H9 (cell line): ENCODE data around the gene REEP3. TPM values are rescaled to one million over a fixed set of nuclear protein-coding genes. Genes with fewer than 3 reads are reported as not detected.

ENCODE experiments used
- DNase-seq: peaks from one replicate; pipeline ENCODE4 v3.0.0-alpha.2; 2017
- H2AFZ ChIP-seq: one replicate; pipeline ENCODE4 v1.6.1; 2013; ENCODE audit warnings: mild to moderate bottlenecking, low read length, control low read depth, moderate library complexity
- H2AK5ac ChIP-seq: 2 replicates; pipeline ENCODE4 v1.6.1; 2013; ENCODE audit warnings: low read length, control low read depth, mixed read lengths; ENCODE audit not compliant: insufficient read length
- H2BK120ac ChIP-seq: one replicate; pipeline ENCODE4 v1.6.1; 2013; ENCODE audit warnings: low read depth, mild to moderate bottlenecking, low read length, control low read depth, inconsistent platforms; ENCODE audit not compliant: poor library complexity, severe bottlenecking
- H2BK12ac ChIP-seq: 2 replicates; pipeline ENCODE4 v1.6.1; 2013; ENCODE audit warnings: low read length, control low read depth, mixed read lengths, low read depth; ENCODE audit not compliant: insufficient read length
- H2BK15ac ChIP-seq: 2 replicates; pipeline ENCODE4 v1.6.1; 2013; ENCODE audit warnings: low read depth, low read length, control low read depth
- H2BK20ac ChIP-seq: one replicate; pipeline ENCODE4 v1.6.1; 2013; ENCODE audit warnings: low read depth, mild to moderate bottlenecking, low read length, control low read depth, inconsistent platforms; ENCODE audit not compliant: poor library complexity, severe bottlenecking
- H2BK5ac ChIP-seq: 2 replicates; pipeline ENCODE4 v1.6.1; 2013; ENCODE audit warnings: low read length, control low read depth, mixed read lengths; ENCODE audit not compliant: insufficient read length
- H3K14ac ChIP-seq: 2 replicates; pipeline ENCODE4 v1.6.1; 2013; ENCODE audit warnings: low read length, control low read depth; ENCODE audit not compliant: insufficient read depth
- H3K18ac ChIP-seq: 2 replicates; pipeline ENCODE4 v1.6.1; 2013; ENCODE audit warnings: low read depth, mild to moderate bottlenecking, mixed read lengths, low read length, control low read depth; ENCODE audit not compliant: insufficient read length
- H3K23ac ChIP-seq: 2 replicates; pipeline ENCODE4 v1.6.1; 2013; ENCODE audit warnings: low read length, control low read depth, mixed read lengths, low read depth; ENCODE audit not compliant: insufficient read length
- H3K23me2 ChIP-seq: 2 replicates; pipeline ENCODE4 v1.6.1; 2013; ENCODE audit warnings: low read depth, mild to moderate bottlenecking, mixed read lengths, low read length, control low read depth; ENCODE audit not compliant: insufficient read length, poor library complexity, severe bottlenecking
- H3K27ac ChIP-seq: 2 replicates; pipeline ENCODE4 v1.5.1; 2013; ENCODE audit warnings: low read length, control low read depth, mixed read lengths, low read depth; ENCODE audit not compliant: insufficient read length
- H3K27me3 ChIP-seq: 2 replicates; pipeline ENCODE4 v1.6.1; 2013; ENCODE audit warnings: low read length, control low read depth, inconsistent platforms; ENCODE audit not compliant: insufficient read depth
- H3K4ac ChIP-seq: 2 replicates; pipeline ENCODE4 v1.6.1; 2013; ENCODE audit warnings: low read depth, mild to moderate bottlenecking, control low read depth, inconsistent platforms, low read length, moderate library complexity
- H3K4me1 ChIP-seq: 2 replicates; pipeline ENCODE4 v1.6.1; 2013; ENCODE audit warnings: low read length, control low read depth, inconsistent platforms; ENCODE audit not compliant: insufficient read depth
- H3K4me2 ChIP-seq: 2 replicates; pipeline ENCODE4 v1.6.1; 2013; ENCODE audit warnings: low read length, control low read depth, mixed read lengths; ENCODE audit not compliant: insufficient read length, insufficient read depth
- H3K56ac ChIP-seq: 2 replicates; pipeline ENCODE4 v1.6.1; 2013; ENCODE audit warnings: low read depth, mild to moderate bottlenecking, mixed read lengths, low read length, control low read depth; ENCODE audit not compliant: insufficient read length
- H3K79me1 ChIP-seq: 2 replicates; pipeline ENCODE4 v1.6.1; 2013; ENCODE audit warnings: low read depth, mild to moderate bottlenecking, moderate library complexity, low read length, control low read depth, inconsistent platforms; ENCODE audit not compliant: insufficient read depth, poor library complexity, severe bottlenecking
- H3K79me2 ChIP-seq: 2 replicates; pipeline ENCODE4 v1.6.1; 2013; ENCODE audit warnings: low read length, control low read depth, inconsistent platforms; ENCODE audit not compliant: insufficient read depth
- H3K9ac ChIP-seq: 2 replicates; pipeline ENCODE4 v1.6.1; 2013; ENCODE audit warnings: low read length, control low read depth, mixed read lengths; ENCODE audit not compliant: insufficient read length; ENCODE audit errors: extremely low read depth
- H3K9me3 ChIP-seq: one replicate; pipeline ENCODE4 v1.6.1; 2013; ENCODE audit warnings: low read depth, low read length, inconsistent platforms; ENCODE audit not compliant: control insufficient read depth
- H3T11ph ChIP-seq: one replicate; pipeline ENCODE4 v1.6.1; 2013; ENCODE audit warnings: mild to moderate bottlenecking, low read length, control low read depth, inconsistent platforms
- H4K20me1 ChIP-seq: one replicate; pipeline ENCODE4 v1.6.1; 2013; ENCODE audit not compliant: control insufficient read depth, insufficient read length, insufficient read depth
- H4K5ac ChIP-seq: 2 replicates; pipeline ENCODE4 v1.6.1; 2013; ENCODE audit warnings: low read depth, mild to moderate bottlenecking, mixed read lengths, low read length, control low read depth; ENCODE audit not compliant: insufficient read length
- H4K8ac ChIP-seq: replicated peaks from 2 replicates; pipeline ENCODE4 v1.6.1; 2013; ENCODE audit warnings: low read length, control low read depth, mixed read lengths, low read depth; ENCODE audit not compliant: insufficient read length
- H4K91ac ChIP-seq: 2 replicates; pipeline ENCODE4 v1.6.1; 2013; ENCODE audit warnings: low read depth, mild to moderate bottlenecking, moderate library complexity, mixed read lengths, low read length, control low read depth; ENCODE audit not compliant: insufficient read length
- H3K27ac Mint-ChIP-seq, 3 experiments: 2 replicates in 2 of 3; 3 replicates in 1 of 3; pipeline ENCODE4 v1.8.0; 2020 to 2021; ENCODE audit warnings: mixed read lengths in 3 of 3, mild to moderate bottlenecking in 1 of 3, moderate library complexity in 1 of 3
- H3K27me3 Mint-ChIP-seq: 2 replicates; pipeline ENCODE4 v1.8.0; 2021; ENCODE audit warnings: low read depth, mild to moderate bottlenecking, moderate library complexity, mixed read lengths
- H3K36me3 Mint-ChIP-seq, 3 experiments: 2 replicates in 2 of 3; 3 replicates in 1 of 3; pipeline ENCODE4 v1.8.0; 2020 to 2021; ENCODE audit warnings: low read depth in 3 of 3, mixed read lengths in 3 of 3; ENCODE audit not compliant: insufficient read depth in 1 of 3
- H3K4me1 Mint-ChIP-seq, 2 experiments: 2 replicates each; pipeline ENCODE4 v1.8.0; 2020; ENCODE audit warnings: mixed read lengths in 2 of 2
- H3K4me3 Mint-ChIP-seq, 2 experiments: 2 replicates in 1 of 2; 3 replicates in 1 of 2; pipeline ENCODE4 v1.8.0; 2020 to 2021; ENCODE audit warnings: mild to moderate bottlenecking in 2 of 2, mixed read lengths in 2 of 2, moderate library complexity in 1 of 2
- H3K9me3 Mint-ChIP-seq, 2 experiments: 2 replicates in 1 of 2; 3 replicates in 1 of 2; pipeline ENCODE4 v1.8.0; 2020; ENCODE audit warnings: mild to moderate bottlenecking in 2 of 2, mixed read lengths in 2 of 2, moderate library complexity in 1 of 2
- WGBS: extraction: QIAGEN DNeasy Blood & Tissue Kit; methylation state at CpG from one replicate; pipeline ENCODE4 v1.1.7; 2013; ENCODE audit warnings: missing lambda C conversion rate, low lambda C conversion rate, mixed read lengths; ENCODE audit not compliant: insufficient read length; ENCODE audit errors: extremely low coverage; 5-methylcytosine and 5-hydroxymethylcytosine counted together
- total RNA-seq: library from RNA; stranded (reverse); gene quantifications from 2 replicates; pipeline ENCODE4 v1.2.1, GENCODE V29; 2021
- TF ChIP-seq, protein P1 (sequence below): fragments of 200-600 bp; sonication (generic); conservative IDR thresholded peaks from 3 replicates; pipeline ENCODE4 v1.8.0; 2021; ENCODE audit warnings: antibody characterized with exemption, mild to moderate bottlenecking

The REEP3 gene
- total RNA-seq, 1 experiment from 2014 or later = 21.4 TPM

DNA sequence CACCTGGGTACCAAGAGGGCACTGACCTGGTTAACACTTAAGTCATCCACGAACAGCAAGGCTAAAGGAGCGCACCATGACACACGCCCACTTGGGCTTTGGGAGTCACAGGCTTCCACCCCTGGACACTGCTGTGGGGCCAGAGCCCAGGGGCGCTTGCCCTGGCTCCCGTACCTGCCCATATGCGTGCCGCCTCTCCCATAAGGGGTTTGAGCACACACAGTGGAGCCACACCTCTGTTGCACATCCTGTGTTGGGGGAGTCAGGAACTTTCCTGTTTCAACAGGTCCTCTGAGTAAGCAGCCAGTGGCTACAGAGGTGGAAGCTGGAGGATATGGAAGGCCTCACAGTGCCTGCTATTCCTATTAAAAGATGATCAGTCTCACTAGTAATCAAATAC, 152.0 kb downstream of the REEP3 start:
- Histone ChIP-seq H2BK120ac (no peak overlapping the region), H2BK12ac (no peak overlapping the region), H2BK20ac (no peak overlapping the region), H3K4me1 (peaks cover 17% of the 10 kb centered on the region), H4K91ac (no peak overlapping the region), H3K18ac (no peak overlapping the region), H3K79me2 (no peaks in the 10 kb centered on the region), H3K27me3 (no peaks in the 10 kb centered on the region), H3K14ac (no peak overlapping the region), H3K56ac (no peak overlapping the region), H4K8ac (no peak overlapping the region), H4K20me1 (no peaks in the 10 kb centered on the region), H3K27ac (no peak overlapping the region), H3K4me2 (no peak overlapping the region), H2AK5ac (no peak overlapping the region), H2BK5ac (no peak overlapping the region), H3K79me1 (no peaks in the 10 kb centered on the region), H3K23me2 (no peaks in the 10 kb centered on the region), H2BK15ac (no peak overlapping the region), H3K23ac (no peak overlapping the region), H4K5ac (no peak overlapping the region), H3K4ac (no peak overlapping the region), H3K9me3 (no peaks in the 10 kb centered on the region), H2AFZ (no peak overlapping the region), H3K9ac (no peak overlapping the region), H3T11ph (no peak overlapping the region)
- H3K27me3 Mint-ChIP-seq = no peaks in the 10 kb centered on the region
- TF ChIP-seq, protein P1, sequence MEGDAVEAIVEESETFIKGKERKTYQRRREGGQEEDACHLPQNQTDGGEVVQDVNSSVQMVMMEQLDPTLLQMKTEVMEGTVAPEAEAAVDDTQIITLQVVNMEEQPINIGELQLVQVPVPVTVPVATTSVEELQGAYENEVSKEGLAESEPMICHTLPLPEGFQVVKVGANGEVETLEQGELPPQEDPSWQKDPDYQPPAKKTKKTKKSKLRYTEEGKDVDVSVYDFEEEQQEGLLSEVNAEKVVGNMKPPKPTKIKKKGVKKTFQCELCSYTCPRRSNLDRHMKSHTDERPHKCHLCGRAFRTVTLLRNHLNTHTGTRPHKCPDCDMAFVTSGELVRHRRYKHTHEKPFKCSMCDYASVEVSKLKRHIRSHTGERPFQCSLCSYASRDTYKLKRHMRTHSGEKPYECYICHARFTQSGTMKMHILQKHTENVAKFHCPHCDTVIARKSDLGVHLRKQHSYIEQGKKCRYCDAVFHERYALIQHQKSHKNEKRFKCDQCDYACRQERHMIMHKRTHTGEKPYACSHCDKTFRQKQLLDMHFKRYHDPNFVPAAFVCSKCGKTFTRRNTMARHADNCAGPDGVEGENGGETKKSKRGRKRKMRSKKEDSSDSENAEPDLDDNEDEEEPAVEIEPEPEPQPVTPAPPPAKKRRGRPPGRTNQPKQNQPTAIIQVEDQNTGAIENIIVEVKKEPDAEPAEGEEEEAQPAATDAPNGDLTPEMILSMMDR = no peak
- WGBS = no CpG with 5 or more reads among the region's 7 CpGs
- no peak overlapping the region for H3K4me3 Mint-ChIP-seq
- no peak for DNase-seq
- no peaks in the 10 kb centered on the region for H3K36me3 Mint-ChIP-seq
- H3K27ac Mint-ChIP-seq = no peak overlapping the region
- no peaks in the 10 kb centered on the region for H3K9me3 Mint-ChIP-seq
- peaks cover 34% of the 10 kb centered on the region in 2 experiments for H3K4me1 Mint-ChIP-seq
